Stimulated activated CD8-positive, alpha-beta memory T cell treated with anti-CD3 and anti-CD28 coated beads, Interleukin-7, amount 100 ng/mL, for 1 hour (primary cell): ENCODE data around the gene TBPL1.
"Not testable (repeated sequence)": the region's sequence is repeated elsewhere in the genome, so short reads cannot be mapped to it uniquely, and the experiment has no call there.

Source experiments
- DNase-seq, 2 donors: peaks; one replicate each; pipeline ENCODE4 v3.0.0-alpha.2; 2020; ENCODE audit warnings: low read depth in 2 of 2

TBPL1 gene

GRCh38 chr6:133953634-133954415 is 801 bp downstream of the TBPL1 start:
- DNase-seq: no peak

GRCh38 chr6:133954657-133955576 is 1.9 kb downstream of the TBPL1 start:
- no peak for DNase-seq

GRCh38 chr6:133955582-133956415 is 2.8 kb downstream of the TBPL1 start:
- DNase-seq: no peak

GRCh38 chr6:133956416-133957049 is 3.5 kb downstream of the TBPL1 start:
- DNase-seq: no peak

- DNase-seq: no peak
These were observed 4.2 kb downstream of the TBPL1 start for GRCh38 chr6:133957227-133957626.

GRCh38 chr6:133957780-133958242 is 4.8 kb downstream of the TBPL1 start:
- DNase-seq: no peak

GRCh38 chr6:133958791-133959190 is 5.8 kb downstream of the TBPL1 start:
- DNase-seq: no peak

- DNase-seq: no peak
These were observed 6.8 kb downstream of the TBPL1 start for GRCh38 chr6:133959667-133960368.

GRCh38 chr6:133961831-133962230 is 8.8 kb downstream of the TBPL1 start:
- no peak for DNase-seq

GRCh38 chr6:133964052-133964451 is 11.0 kb downstream of the TBPL1 start:
- no peak for DNase-seq

- DNase-seq: no peak
These were observed 11.7 kb downstream of the TBPL1 start for GRCh38 chr6:133964702-133965101.

- DNase-seq: no peak
These were observed 12.9 kb downstream of the TBPL1 start for GRCh38 chr6:133965817-133966360.

GRCh38 chr6:133966654-133967329 is 13.8 kb downstream of the TBPL1 start:
- no peak for DNase-seq

GRCh38 chr6:133967347-133967746 is 14.3 kb downstream of the TBPL1 start:
- DNase-seq: no peak

GRCh38 chr6:133967835-133968234 is 14.8 kb downstream of the TBPL1 start:
- not testable (repeated sequence) for DNase-seq

- DNase-seq: no peak
These were observed 16.4 kb downstream of the TBPL1 start for GRCh38 chr6:133969285-133969920.

GRCh38 chr6:133969921-133970295 is 16.9 kb downstream of the TBPL1 start:
- DNase-seq: no peak

GRCh38 chr6:133971861-133972260 is 18.8 kb downstream of the TBPL1 start:
- DNase-seq: no peak

GRCh38 chr6:133972388-133972787 is 19.4 kb downstream of the TBPL1 start:
- DNase-seq: no peak
